Activated T-cell treated with anti-CD3 and anti-CD28 coated beads for 48 hours (primary cell): ENCODE measurements around the gene NUP133.
"Not testable (repeated sequence)": the region's sequence is repeated elsewhere in the genome, so short reads cannot be mapped to it uniquely, and the experiment has no call there.

Experiments
- DNase-seq: peaks from one replicate; pipeline ENCODE4 v3.0.0-alpha.2; 2020; ENCODE audit warnings: low read depth

NUP133 gene

DNA sequence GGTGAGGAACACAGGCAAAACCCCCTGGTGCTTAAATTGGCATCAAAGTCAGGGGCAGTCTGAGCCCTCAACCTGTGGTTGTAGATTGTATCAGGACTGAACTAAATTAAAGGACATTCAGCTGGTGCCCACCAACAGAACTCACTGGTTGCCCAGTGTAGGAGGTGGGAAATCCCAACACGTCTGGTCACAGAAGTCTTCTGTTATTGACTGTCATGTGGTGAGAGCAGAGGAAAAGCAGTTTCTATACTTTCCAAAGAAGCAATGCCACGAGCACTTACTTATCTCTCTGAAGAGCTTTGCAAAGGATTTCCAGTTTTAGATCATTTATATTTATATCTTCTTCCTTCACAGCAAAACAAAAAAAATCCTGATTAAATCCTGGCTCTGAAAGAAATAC is 59.3 kb downstream of the NUP133 start:
- no peak for DNase-seq

DNA sequence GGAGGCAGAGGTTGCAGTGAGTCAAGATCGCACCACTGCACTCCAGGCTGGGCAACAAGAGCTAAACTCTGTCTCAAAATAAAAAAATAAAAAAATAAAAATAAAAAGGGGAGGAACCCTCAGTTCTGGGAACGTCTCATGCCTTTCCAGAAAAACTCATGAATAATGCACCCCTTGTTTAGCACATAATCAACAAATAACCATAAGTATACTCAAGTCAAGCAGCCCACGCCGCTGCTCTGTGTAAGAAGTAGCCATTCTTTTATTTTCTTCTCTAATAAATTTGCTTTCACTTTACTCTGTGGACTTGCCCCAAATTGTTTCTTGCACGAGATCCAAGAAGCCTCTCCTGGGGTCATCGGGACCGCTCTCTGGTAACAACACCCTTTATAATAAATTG is 59.8 kb downstream of the NUP133 start:
- DNase-seq, result no peak

GRCh38 chr1:229447809-229448252 is 60.3 kb downstream of the NUP133 start:
- no peak for DNase-seq

- no peak for DNase-seq
Measured at GRCh38 chr1:229445828-229446227, 62.3 kb downstream of the NUP133 start.

DNA sequence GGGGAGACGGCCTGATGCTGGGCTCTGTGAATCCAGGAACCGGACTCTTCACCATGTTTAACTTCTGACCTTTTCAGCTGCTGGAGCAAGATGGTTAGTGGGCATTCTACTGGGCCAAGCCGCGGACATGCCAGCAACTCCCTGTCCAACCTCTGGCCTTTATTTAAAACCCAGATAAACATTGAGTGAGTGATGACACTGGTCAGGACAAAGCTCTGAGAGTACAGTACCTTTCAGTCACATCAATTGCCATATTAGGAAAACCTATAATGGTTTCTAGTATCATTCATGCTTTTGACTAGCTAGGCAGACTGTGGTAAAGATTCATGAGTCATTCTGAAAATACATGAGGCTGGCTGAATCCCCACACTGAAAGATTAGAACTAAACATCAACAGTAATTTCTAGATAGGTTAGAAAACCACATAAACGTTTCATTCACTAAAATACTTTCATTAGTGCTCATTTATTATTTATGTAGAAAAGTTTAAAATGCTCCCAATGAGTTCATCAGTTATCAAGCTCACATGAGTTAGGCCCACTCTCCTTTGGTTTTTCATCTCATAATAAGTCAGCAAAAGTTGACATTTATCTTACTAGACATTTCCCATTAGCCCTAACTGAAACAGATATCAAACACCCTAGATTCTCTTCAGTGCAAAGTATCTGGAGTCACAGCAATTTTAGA is 67.1 kb downstream of the NUP133 start:
- no peak for DNase-seq

- no peak for DNase-seq
Measured at GRCh38 chr1:229438021-229438420, 70.1 kb downstream of the NUP133 start.

- no peak for DNase-seq
Measured at GRCh38 chr1:229437443-229437842, 70.7 kb downstream of the NUP133 start.

DNA sequence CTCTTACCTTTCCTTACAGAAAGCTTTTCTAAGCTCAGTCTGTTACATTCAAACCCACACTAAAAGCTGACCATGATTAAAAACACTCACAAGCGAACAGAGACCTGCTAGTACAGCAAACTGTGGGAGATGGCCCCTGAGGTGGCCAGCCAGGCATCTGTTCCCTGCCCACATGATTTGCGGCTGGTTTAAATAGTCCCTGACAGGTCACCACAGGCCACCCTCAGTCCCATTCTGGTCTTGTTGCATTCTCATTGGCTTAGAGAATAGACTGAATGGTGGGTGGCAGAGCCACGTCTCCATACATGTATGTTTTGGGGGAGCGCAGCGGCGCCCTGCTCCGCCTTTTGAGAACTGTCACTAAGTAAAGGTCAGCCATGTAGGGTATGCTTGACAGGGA is 71.9 kb downstream of the NUP133 start:
- no peak for DNase-seq

GRCh38 chr1:229434641-229435051 is 73.5 kb downstream of the NUP133 start:
- DNase-seq, result no peak

DNA sequence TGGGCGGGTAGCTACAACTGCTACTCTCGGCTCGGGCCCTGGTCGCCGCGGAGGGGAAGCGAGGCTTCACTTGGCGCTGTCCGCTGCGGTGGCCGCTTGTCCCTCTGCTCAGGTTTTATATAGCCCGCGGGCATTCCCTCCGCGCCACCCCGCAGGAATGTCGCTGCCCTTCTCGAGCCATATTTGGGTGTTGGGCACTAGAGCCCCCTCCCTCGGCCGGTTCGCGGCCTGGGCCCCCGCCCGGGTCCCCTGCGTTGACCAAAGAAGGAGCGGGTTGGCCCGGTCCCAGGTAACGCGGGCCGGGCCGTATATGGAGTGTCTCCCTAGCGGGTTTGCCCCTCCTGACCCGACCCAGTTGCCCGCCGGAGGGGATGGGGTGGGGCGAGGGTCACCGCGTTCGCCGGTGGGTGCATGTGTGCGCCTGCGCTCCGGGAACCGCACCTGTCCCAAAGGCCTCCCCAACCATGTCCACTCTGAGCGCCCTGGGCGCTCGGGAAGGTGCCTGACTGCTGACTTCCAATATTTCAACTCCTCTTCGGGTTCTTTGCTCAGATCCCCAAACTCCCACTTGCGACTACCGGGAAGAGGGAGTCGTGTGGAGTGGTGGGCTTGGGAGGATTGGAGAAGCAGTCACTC is 74.0 kb downstream of the NUP133 start, which contains the start of gene ACTA1:
TSS of gene ACTA1 (minus strand) at position 90 of the 636 bp plus-strand sequence. CDS start 979 bp downstream, outside the sequence.
- no peak for DNase-seq

- DNase-seq, result no peak
Measured at GRCh38 chr1:229433364-229434004, 74.7 kb downstream of the NUP133 start.

DNA sequence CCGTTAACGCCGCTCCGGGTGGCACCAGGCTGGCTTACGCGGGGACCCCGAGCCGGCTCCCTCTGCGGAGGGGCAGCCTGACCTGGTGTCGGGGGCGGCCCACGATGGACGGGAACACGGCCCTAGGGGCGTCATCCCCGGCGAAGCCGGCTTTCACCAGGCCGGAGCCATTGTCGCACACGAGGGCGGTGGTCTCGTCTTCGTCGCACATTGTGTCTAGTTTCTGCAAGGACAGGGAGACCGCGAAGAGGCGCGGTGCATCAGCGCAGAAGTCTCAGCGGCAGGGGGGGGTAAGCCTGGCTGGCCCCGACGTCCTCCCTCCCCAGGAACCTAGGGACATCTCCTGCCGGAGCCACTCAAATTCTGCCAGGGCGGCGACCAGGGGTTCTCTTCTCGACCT is 75.2 kb downstream of the NUP133 start:
- no peak for DNase-seq

- DNase-seq, result no peak
Measured at GRCh38 chr1:229432116-229432461, 76.1 kb downstream of the NUP133 start.

- no peak for DNase-seq
Measured at GRCh38 chr1:229431284-229432115, 76.6 kb downstream of the NUP133 start.

DNA sequence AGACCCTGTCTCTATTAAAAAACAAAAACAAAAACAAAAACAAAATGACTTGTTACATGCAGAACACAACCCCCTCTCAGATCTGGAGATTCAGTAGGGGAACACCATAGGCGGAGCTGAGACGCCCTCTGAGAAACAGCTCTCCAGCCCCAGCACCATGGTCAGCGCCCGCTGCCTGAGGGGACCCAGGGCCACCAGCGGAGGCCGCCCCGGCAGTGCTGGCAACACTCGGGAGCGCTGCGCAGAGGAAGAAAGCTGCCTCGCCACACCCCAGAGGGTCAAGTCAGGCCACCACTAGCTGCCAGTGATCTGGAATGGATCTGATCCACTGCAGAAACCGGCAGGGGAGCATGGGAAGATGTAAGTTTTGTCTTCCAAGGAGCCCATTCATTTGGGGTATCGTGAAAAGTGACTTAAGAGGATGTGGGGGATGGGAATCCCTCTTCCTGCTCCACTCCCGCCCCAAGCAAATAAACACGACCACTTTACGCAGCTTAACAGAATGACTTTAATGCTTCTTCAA is 77.3 kb downstream of the NUP133 start:
- DNase-seq, result no peak

DNA sequence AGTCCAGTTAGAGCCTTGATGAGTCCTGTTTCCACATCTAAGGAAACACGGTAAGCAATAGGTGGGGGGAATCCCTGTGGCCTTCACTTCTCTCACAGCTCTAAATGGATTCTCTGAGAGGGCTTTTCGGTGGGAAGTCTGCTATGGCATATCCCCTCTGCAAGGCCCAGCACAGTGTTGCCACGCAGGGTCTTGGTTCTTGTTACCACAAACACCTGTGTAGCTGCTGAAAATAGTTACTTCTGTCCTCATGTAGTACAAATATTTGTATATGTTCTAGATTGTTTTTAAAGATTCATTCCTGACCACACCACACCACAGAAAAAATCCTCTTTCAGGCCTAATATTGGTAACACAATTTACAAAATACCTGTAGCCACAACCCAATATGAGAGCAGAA is 79.9 kb downstream of the NUP133 start:
- DNase-seq, result no peak

GRCh38 chr1:229427572-229427971 is 80.6 kb downstream of the NUP133 start:
- DNase-seq, result no peak

DNA sequence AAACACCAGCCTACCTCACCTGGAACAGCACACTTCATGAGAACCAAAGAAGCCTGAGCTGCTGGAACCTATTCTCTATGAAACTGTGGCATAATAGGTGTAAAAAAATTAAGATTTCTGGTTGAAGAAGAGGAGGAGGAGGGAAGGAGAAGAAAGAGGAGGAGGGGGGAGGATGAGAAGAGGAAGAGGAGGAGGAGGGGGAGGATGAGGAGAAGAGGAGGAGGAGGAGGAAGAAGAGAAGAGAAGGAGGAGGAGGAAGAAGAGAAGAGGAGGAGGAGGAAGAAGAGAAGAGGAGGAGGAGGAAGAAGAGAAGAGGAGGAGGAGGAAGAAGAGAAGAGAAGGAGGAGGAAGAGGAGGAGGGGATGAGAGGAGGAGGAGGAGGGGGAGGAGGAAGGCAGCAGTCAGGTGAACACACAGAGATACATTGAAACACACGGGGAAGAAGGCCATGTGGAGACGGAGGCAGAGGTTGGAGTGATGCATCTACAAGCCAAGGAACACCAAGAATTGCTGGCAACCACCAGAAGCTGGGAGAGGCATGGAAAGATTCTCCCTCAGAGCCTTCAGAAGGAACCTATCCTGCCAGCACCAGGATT is 82.5 kb downstream of the NUP133 start:
- DNase-seq, result no peak

- DNase-seq, result no peak
Measured at GRCh38 chr1:229420765-229421164, 87.4 kb downstream of the NUP133 start.

- DNase-seq, result no peak
Measured at GRCh38 chr1:229420224-229420623, 87.9 kb downstream of the NUP133 start.

- DNase-seq, result not testable (repeated sequence)
Measured at GRCh38 chr1:229418586-229418985, 89.6 kb downstream of the NUP133 start.

- DNase-seq, result not testable (repeated sequence)
Measured at GRCh38 chr1:229412810-229413209, 95.3 kb downstream of the NUP133 start.
